ENCODE data around the gene BRIX1.

DNA sequence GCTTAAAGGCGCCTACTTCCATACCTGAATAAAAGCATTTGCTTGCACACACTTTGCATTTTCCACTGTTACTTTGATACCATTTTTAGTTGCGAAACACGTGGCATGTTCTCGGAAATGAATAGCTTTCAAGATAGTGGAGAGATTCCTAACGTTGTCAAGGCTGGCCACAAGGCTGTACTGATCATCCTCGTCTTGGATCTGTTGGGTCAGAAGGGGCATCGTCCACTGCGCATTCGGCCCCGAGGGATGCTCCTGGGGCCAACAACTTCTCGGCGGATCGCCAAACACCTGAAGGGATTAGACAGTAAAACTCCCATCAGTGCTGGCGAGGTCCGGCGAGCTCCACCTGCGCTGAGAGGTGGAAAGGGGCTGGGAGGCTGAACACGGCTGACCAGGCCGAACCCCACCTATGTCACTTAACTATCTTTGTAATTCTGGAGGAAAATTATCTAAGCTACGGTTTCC lies 806 bp upstream of the BRIX1 start:
- TF ChIP-seq POLR2A (IDR thresholded peaks at IDR 0.05) (no peak), CTCF (IDR thresholded peaks at IDR 0.05) (no peak)

Data from lower leg skin (tissue), 3 donors.